Measurements from ENCODE around the gene TAF12. TPM values are rescaled to one million over a fixed set of nuclear protein-coding genes. Genes with fewer than 3 reads are reported as not detected.

The TAF12 gene
- total and polyA plus RNA-seq, 2 donors, result 40.8 to 49.5 TPM

DNA sequence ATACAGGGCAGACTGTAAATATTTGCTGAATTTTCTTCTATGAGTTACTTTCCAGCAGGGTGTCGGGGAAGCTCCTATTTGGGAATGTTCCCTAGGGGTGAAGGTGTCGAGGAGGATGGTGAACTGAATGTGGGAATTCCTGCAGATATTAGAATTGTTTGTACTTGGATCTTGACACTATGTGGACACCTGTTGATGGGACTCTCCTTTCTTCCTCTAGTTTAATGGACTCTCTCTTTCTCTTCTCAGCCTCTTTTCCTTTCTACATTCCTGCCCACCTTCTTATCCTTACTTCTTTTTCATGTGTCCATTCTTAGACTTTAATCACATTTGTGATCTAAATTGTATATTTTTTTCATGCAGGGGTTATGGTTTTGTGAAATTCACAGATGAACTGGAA is 75.9 kb downstream of the TAF12 start:
- Histone ChIP-seq H3K4me1 (ENCODE audit: control insufficient read depth in 2 of 2, insufficient read depth in 2 of 2, low read length in 2 of 2) (no peaks in the 10 kb centered on the region), H3K9me3 (ENCODE audit: control insufficient read depth in 2 of 2, insufficient read depth in 1 of 2, low read length in 1 of 2) (no peaks in the 10 kb centered on the region), H3K4me3 (ENCODE audit: low read length in 2 of 2) (no peak overlapping the region), H3K27me3 (ENCODE audit: control insufficient read depth in 2 of 2, insufficient read depth in 1 of 2, low read length in 1 of 2) (no peaks in the 10 kb centered on the region), H3K27ac (ENCODE audit: low read depth in 1 of 2, low read length in 1 of 2) (no peak overlapping the region), H3K36me3 (ENCODE audit: control insufficient read depth in 2 of 2, insufficient read depth in 2 of 2, low read length in 1 of 2) (peaks cover 62 to 65% of the 10 kb centered on the region in 2 donors)
- DNase-seq (ENCODE audit: low read depth in 6 of 9, low spot score in 9 of 9), result no peak
- WGBS, result 100% methylated on average over 2 of the region's 2 CpGs

GRCh38 chr1:28565726-28566125 is 77.1 kb downstream of the TAF12 start:
- WGBS, result 98% methylated on average over 6 of the region's 6 CpGs
- no peak overlapping the region for H3K4me3 ChIP-seq (ENCODE audit: low read length in 2 of 2)
- DNase-seq (ENCODE audit: low read depth in 6 of 9, low spot score in 9 of 9), result no peak
- peaks cover 60 to 66% of the 10 kb centered on the region in 2 donors for H3K36me3 ChIP-seq (ENCODE audit: control insufficient read depth in 2 of 2, insufficient read depth in 2 of 2, low read length in 1 of 2)
- no peaks in the 10 kb centered on the region for H3K27me3 ChIP-seq (ENCODE audit: control insufficient read depth in 2 of 2, insufficient read depth in 1 of 2, low read length in 1 of 2)
- H3K27ac ChIP-seq (ENCODE audit: low read depth in 1 of 2, low read length in 1 of 2), result no peak overlapping the region
- H3K9me3 ChIP-seq (ENCODE audit: control insufficient read depth in 2 of 2, insufficient read depth in 1 of 2, low read length in 1 of 2), result no peaks in the 10 kb centered on the region
- H3K4me1 ChIP-seq (ENCODE audit: control insufficient read depth in 2 of 2, insufficient read depth in 2 of 2, low read length in 2 of 2), result no peaks in the 10 kb centered on the region

GRCh38 chr1:28565040-28565439 is 77.8 kb downstream of the TAF12 start:
- Histone ChIP-seq H3K4me1 (ENCODE audit: control insufficient read depth in 2 of 2, insufficient read depth in 2 of 2, low read length in 2 of 2) (no peaks in the 10 kb centered on the region), H3K27me3 (ENCODE audit: control insufficient read depth in 2 of 2, insufficient read depth in 1 of 2, low read length in 1 of 2) (no peaks in the 10 kb centered on the region), H3K36me3 (ENCODE audit: control insufficient read depth in 2 of 2, insufficient read depth in 2 of 2, low read length in 1 of 2) (peaks cover 61 to 67% of the 10 kb centered on the region in 2 donors), H3K4me3 (ENCODE audit: low read length in 2 of 2) (no peak overlapping the region), H3K9me3 (ENCODE audit: control insufficient read depth in 2 of 2, insufficient read depth in 1 of 2, low read length in 1 of 2) (no peaks in the 10 kb centered on the region), H3K27ac (ENCODE audit: low read depth in 1 of 2, low read length in 1 of 2) (no peak overlapping the region)
- WGBS, result 98% methylated on average over 7 of the region's 7 CpGs
- DNase-seq (ENCODE audit: low read depth in 6 of 9, low spot score in 9 of 9), result no peak

DNA sequence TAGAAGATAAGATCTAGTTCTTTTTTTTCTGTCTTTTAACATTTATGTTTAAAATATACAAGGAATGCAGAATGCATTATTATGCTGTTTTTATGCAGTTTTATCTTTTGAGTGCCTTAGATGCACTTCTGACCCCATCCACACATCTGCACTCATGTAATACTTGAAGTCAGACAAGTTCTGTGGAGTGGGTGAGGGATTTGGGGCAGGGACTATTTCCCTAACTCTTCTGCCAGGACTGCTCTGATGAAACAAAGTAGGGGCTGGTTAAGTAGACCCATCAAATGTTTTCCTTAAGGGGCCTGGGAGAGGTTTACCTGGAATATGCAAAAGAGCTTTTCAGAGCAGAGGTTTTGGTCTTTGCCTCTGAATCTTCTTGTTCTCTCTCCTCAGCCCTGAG is 78.6 kb downstream of the TAF12 start:
- Histone ChIP-seq H3K4me3 (ENCODE audit: low read length in 2 of 2) (no peak overlapping the region), H3K9me3 (ENCODE audit: control insufficient read depth in 2 of 2, insufficient read depth in 1 of 2, low read length in 1 of 2) (no peaks in the 10 kb centered on the region), H3K27me3 (ENCODE audit: control insufficient read depth in 2 of 2, insufficient read depth in 1 of 2, low read length in 1 of 2) (no peaks in the 10 kb centered on the region), H3K27ac (ENCODE audit: low read depth in 1 of 2, low read length in 1 of 2) (no peak overlapping the region), H3K36me3 (ENCODE audit: control insufficient read depth in 2 of 2, insufficient read depth in 2 of 2, low read length in 1 of 2) (peaks cover 60 to 71% of the 10 kb centered on the region in 2 donors), H3K4me1 (ENCODE audit: control insufficient read depth in 2 of 2, insufficient read depth in 2 of 2, low read length in 2 of 2) (no peaks in the 10 kb centered on the region)
- no peak for DNase-seq (ENCODE audit: low read depth in 6 of 9, low spot score in 9 of 9)

- DNase-seq (ENCODE audit: low read depth in 6 of 9, low spot score in 9 of 9), result no peak
- no peaks in the 10 kb centered on the region for H3K9me3 ChIP-seq (ENCODE audit: control insufficient read depth in 2 of 2, insufficient read depth in 1 of 2, low read length in 1 of 2)
- H3K36me3 ChIP-seq (ENCODE audit: control insufficient read depth in 2 of 2, insufficient read depth in 2 of 2, low read length in 1 of 2), result peaks cover 48 to 65% of the 10 kb centered on the region in 2 donors
- H3K4me3 ChIP-seq (ENCODE audit: low read length in 2 of 2), result no peak overlapping the region
- 98% methylated on average over 3 of the region's 3 CpGs for WGBS
- no peaks in the 10 kb centered on the region for H3K4me1 ChIP-seq (ENCODE audit: control insufficient read depth in 2 of 2, insufficient read depth in 2 of 2, low read length in 2 of 2)
- no peak overlapping the region for H3K27ac ChIP-seq (ENCODE audit: low read depth in 1 of 2, low read length in 1 of 2)
- no peaks in the 10 kb centered on the region for H3K27me3 ChIP-seq (ENCODE audit: control insufficient read depth in 2 of 2, insufficient read depth in 1 of 2, low read length in 1 of 2)
Observed at GRCh38 chr1:28560886-28561285, 82.0 kb downstream of the TAF12 start.

Other genes with a start within 250 kb of the TAF12 start
- gene RCC1, start 137.0 kb downstream of the TAF12 start, total RNA-seq, result 41.4 TPM
- gene RCC1, start 137.0 kb downstream of the TAF12 start, polyA plus RNA-seq, result 19.4 TPM
- 42.6 TPM for gene TRNAU1AP, start 90.0 kb downstream of the TAF12 start, total RNA-seq
- 38.6 TPM for gene TRNAU1AP, start 90.0 kb downstream of the TAF12 start, polyA plus RNA-seq
- 51.5 TPM for gene RAB42, start 50.8 kb downstream of the TAF12 start, total RNA-seq
- gene RAB42, start 50.8 kb downstream of the TAF12 start, polyA plus RNA-seq, result 18.6 TPM
- not detected for gene RNU11, start 5.5 kb upstream of the TAF12 start, total RNA-seq
- not detected for gene RNU11, start 5.5 kb upstream of the TAF12 start, polyA plus RNA-seq
- 11.6 TPM for gene GMEB1, start 25.7 kb upstream of the TAF12 start, total RNA-seq
- gene GMEB1, start 25.7 kb upstream of the TAF12 start, polyA plus RNA-seq, result 6.5 TPM
- gene YTHDF2, start 93.9 kb upstream of the TAF12 start, total RNA-seq, result 50.5 TPM
- 72.6 TPM for gene YTHDF2, start 93.9 kb upstream of the TAF12 start, polyA plus RNA-seq
- 0.05 TPM for gene OPRD1, start 169.1 kb upstream of the TAF12 start, total RNA-seq
- gene OPRD1, start 169.1 kb upstream of the TAF12 start, polyA plus RNA-seq, result 0.05 TPM